GM12878 (cell line): ENCODE data around the gene PDE1C.

Experiments
- CREB1 ChIP-seq: IDR thresholded peaks from 2 replicates; pipeline ENCODE4 v1.6.1; 2012; ENCODE audit warnings: low read depth, mild to moderate bottlenecking, inconsistent platforms
- CREM ChIP-seq: IDR thresholded peaks from 2 replicates; pipeline ENCODE4 v1.6.1; 2014; ENCODE audit warnings: antibody characterized with exemption, low read depth
- IKZF1 ChIP-seq: fragments of 450-650 bp; conservative IDR thresholded peaks from 2 replicates; pipeline ENCODE4 v1.6.1; 2017; ENCODE audit warnings: antibody characterized with exemption, mild to moderate bottlenecking
- KDM1A ChIP-seq: fragments of 200-600 bp; sonication (generic); IDR thresholded peaks from 2 replicates; pipeline ENCODE4 v1.6.1; 2016; ENCODE audit warnings: borderline replicate concordance
- MYC ChIP-seq: IDR thresholded peaks from 2 replicates; pipeline ENCODE4 v1.6.1; 2011; ENCODE audit warnings: mild to moderate bottlenecking, low read length, moderate library complexity, inconsistent platforms; ENCODE audit not compliant: insufficient read depth, insufficient replicate concordance, insufficient read length, severe bottlenecking
- POLR2A ChIP-seq: IDR thresholded peaks from 2 replicates; pipeline ENCODE4 v1.6.1; 2011; ENCODE audit warnings: low read depth, mild to moderate bottlenecking, low read length
- RAD21 ChIP-seq: IDR thresholded peaks from 2 replicates; pipeline ENCODE4 v1.6.1; 2011; ENCODE audit warnings: mild to moderate bottlenecking, low read depth, low read length, moderate library complexity; ENCODE audit not compliant: insufficient read depth
- RFX5 ChIP-seq: IDR thresholded peaks from 2 replicates; pipeline ENCODE4 v1.6.1; 2011; ENCODE audit warnings: low read depth, low read length, improper control_type of control experiment
- SMC3 ChIP-seq: IDR thresholded peaks from 2 replicates; pipeline ENCODE4 v1.6.1; 2011; ENCODE audit warnings: low read length, improper control_type of control experiment, borderline replicate concordance
- SREBF1 ChIP-seq: IDR thresholded peaks from 2 replicates; pipeline ENCODE4 v1.6.1; 2012; ENCODE audit warnings: mild to moderate bottlenecking, low read length
- STAT1 ChIP-seq: fragments of 450-650 bp; conservative IDR thresholded peaks from 2 replicates; pipeline ENCODE4 v1.6.1; 2014; ENCODE audit warnings: antibody characterized with exemption, mild to moderate bottlenecking
- TF ChIP-seq, protein P1 (sequence below), 3 experiments: IDR thresholded peaks in 2 of 3; conservative IDR thresholded peaks in 1 of 3; 2 replicates each; pipeline ENCODE4 v1.5.1; 2011; ENCODE audit warnings: low read depth in 3 of 3, low read length in 3 of 3, mild to moderate bottlenecking in 3 of 3, control low read depth in 2 of 3, moderate library complexity in 2 of 3, inconsistent platforms in 1 of 3, mixed read lengths in 1 of 3; ENCODE audit not compliant: control insufficient read depth in 2 of 3, insufficient read depth in 1 of 3; ENCODE audit errors: extremely low read depth in 1 of 3

DNA sequence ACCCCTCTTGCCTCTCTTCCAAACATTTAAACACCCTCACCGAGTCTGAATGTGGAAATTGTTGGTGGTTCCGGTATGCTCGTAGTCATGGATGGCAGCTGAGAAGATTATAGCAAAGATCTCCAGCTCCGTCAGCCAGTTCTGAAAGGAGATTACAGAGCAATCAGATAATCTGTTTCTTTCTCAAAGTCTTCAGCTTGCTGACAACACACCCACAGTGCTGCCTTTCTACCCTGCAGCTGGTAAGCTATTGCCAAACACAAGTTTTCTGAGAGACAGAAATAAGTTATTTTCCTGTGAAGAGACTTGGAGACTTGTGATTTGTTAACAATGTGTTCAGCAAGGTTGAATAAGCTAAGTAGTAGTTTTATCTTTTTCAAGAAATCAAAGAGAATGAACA is 219.6 kb downstream of the PDE1C start:
- TF ChIP-seq KDM1A (no peak), RAD21 (no peak), RFX5 (no peak), MYC (no peak), STAT1 (no peak), POLR2A (no peak), SMC3 (no peak), SREBF1 (no peak), CREB1 (no peak), CREM (no peak), IKZF1 (no peak)
- TF ChIP-seq, protein P1, sequence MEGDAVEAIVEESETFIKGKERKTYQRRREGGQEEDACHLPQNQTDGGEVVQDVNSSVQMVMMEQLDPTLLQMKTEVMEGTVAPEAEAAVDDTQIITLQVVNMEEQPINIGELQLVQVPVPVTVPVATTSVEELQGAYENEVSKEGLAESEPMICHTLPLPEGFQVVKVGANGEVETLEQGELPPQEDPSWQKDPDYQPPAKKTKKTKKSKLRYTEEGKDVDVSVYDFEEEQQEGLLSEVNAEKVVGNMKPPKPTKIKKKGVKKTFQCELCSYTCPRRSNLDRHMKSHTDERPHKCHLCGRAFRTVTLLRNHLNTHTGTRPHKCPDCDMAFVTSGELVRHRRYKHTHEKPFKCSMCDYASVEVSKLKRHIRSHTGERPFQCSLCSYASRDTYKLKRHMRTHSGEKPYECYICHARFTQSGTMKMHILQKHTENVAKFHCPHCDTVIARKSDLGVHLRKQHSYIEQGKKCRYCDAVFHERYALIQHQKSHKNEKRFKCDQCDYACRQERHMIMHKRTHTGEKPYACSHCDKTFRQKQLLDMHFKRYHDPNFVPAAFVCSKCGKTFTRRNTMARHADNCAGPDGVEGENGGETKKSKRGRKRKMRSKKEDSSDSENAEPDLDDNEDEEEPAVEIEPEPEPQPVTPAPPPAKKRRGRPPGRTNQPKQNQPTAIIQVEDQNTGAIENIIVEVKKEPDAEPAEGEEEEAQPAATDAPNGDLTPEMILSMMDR (IDR thresholded peaks at IDR 0.05 in 2 of 3, conservative IDR thresholded peaks at IDR 0.05 in 1 of 3; ENCODE audit: control insufficient read depth in 2 of 3, extremely low read depth in 1 of 3, insufficient read depth in 1 of 3, low read depth in 3 of 3, low read length in 3 of 3): no peak
